ENCODE results near the gene SPINK2. TPM values are rescaled to one million over a fixed set of nuclear protein-coding genes. Genes with fewer than 3 reads are reported as not detected.

Gene SPINK2
- polyA plus RNA-seq, 1 of the 3 experiments (the other 2 are of a cell fraction) = not detected

- TF ChIP-seq MXI1 (IDR thresholded peaks at IDR 0.05; ENCODE audit: low read depth, low read length) (no peak), EZH2phosphoT487 (IDR thresholded peaks at IDR 0.05; ENCODE audit: borderline replicate concordance, low read depth) (no peak), PBX3 (IDR thresholded peaks at IDR 0.05) (no peak), NRF1 (IDR thresholded peaks at IDR 0.05; ENCODE audit: low read depth, low read length) (no peak), NFIC (IDR thresholded peaks at IDR 0.05; ENCODE audit: borderline replicate concordance) (no peak)
Measured at GRCh38 chr4:56796211-56796610, 25.3 kb downstream of the SPINK2 start (continued).

GRCh38 chr4:56791316-56791715 lies 30.2 kb downstream of the SPINK2 start:
- Histone ChIP-seq H2AFZ (ENCODE audit: low read depth) (no peak overlapping the region), H3K9me2 (no peaks in the 10 kb centered on the region), H3K27ac (ENCODE audit: low read depth in 2 of 2, low read length in 1 of 2) (no peak overlapping the region), H3K36me3 (replicated peaks in 1 of 2; ENCODE audit: control insufficient read depth in 1 of 2, insufficient read depth in 2 of 2, low read length in 1 of 2) (no peaks in the 10 kb centered on the region), H3K4me2 (no peak overlapping the region), H3K9ac (no peak overlapping the region), H3K9me3 (no peaks in the 10 kb centered on the region), H3K4me3 (ENCODE audit: low read depth in 2 of 2, low read length in 1 of 2) (no peak overlapping the region), H4K20me1 (ENCODE audit: insufficient read depth) (no peaks in the 10 kb centered on the region), H3K27me3 (ENCODE audit: insufficient read depth) (no peaks in the 10 kb centered on the region), H3F3A (replicated peaks; ENCODE audit: insufficient read depth) (no peaks in the 10 kb centered on the region), H3K4me1 (ENCODE audit: control insufficient read depth in 1 of 2, insufficient read depth in 2 of 2, low read depth in 1 of 2, low read length in 1 of 2) (no peaks in the 10 kb centered on the region; a peak in 1 of 4 replicates), H3K79me2 (ENCODE audit: insufficient read depth) (no peaks in the 10 kb centered on the region)
- ChIA-PET POLR2A (no interaction called here), CTCF (interaction anchor here (1.2 to 2.4 kb wide), 2 partner anchors 8 to 136 kb away, joined by 3 to 11 read pairs; no protein-coding TSS in a partner anchor)
- TF ChIP-seq USF1 (IDR thresholded peaks at IDR 0.05; ENCODE audit: borderline replicate concordance, low read depth) = no peak
- no peak for TF ChIP-seq EP300 (IDR thresholded peaks at IDR 0.05; ENCODE audit: borderline replicate concordance in 1 of 2, low read depth in 1 of 2, low read length in 1 of 2)
- no peak for TF ChIP-seq IRF3 (IDR thresholded peaks at IDR 0.05; ENCODE audit: low read depth, low read length)
- no peak for TF ChIP-seq SIN3A (IDR thresholded peaks at IDR 0.05; ENCODE audit: borderline replicate concordance, low read depth, low read length)
- TF ChIP-seq MAX (IDR thresholded peaks at IDR 0.05; ENCODE audit: low read depth) = no peak
- TF ChIP-seq ELF1 (IDR thresholded peaks at IDR 0.05) = no peak
- TF ChIP-seq TCF12 (IDR thresholded peaks at IDR 0.05) = no peak
- TF ChIP-seq FOXM1 (IDR thresholded peaks at IDR 0.05; ENCODE audit: low read depth) = no peak
- no peak for TF ChIP-seq GATA2 (CRISPR knock-in tag; IDR thresholded peaks at IDR 0.05)
- TF ChIP-seq CTCF (IDR thresholded peaks at IDR 0.05) = no peak
- TF ChIP-seq FOXJ3 (CRISPR knock-in tag; IDR thresholded peaks at IDR 0.05) = no peak
- no peak for TF ChIP-seq REST (IDR thresholded peaks at IDR 0.05; ENCODE audit: low read depth, low read length)
- TF ChIP-seq NFIC (IDR thresholded peaks at IDR 0.05; ENCODE audit: borderline replicate concordance) = no peak
- no peak for TF ChIP-seq YY1 (IDR thresholded peaks at IDR 0.05; ENCODE audit: low read depth)
- no peak for DNase-seq
- 53% methylated on average over 4 of the region's 4 CpGs for WGBS (ENCODE audit: low lambda C conversion rate)
